HepG2 (cell line): ENCODE data around the gene RTN1. TPM values are rescaled to one million over a fixed set of nuclear protein-coding genes. Genes with fewer than 3 reads are reported as not detected.

Experiments
- ATAC-seq: fragments of 200-7000 bp; cut with Tn5 transposase; 3 replicates; pipeline ENCODE4 v1.9.1; 2020; ENCODE audit warnings: mild to moderate bottlenecking, moderate library complexity
- BruUV-seq: library from RNA; stranded (reverse); fragments of 400-500 nt; replicated peaks from 2 replicates; lab custom pipeline; 2021; lab: Mats Ljungman, UMichigan
- CTCF ChIA-PET: fragments of 300-600 bp; formaldehyde crosslinking; extraction: SDS; loops from one replicate; lab custom pipeline; 2021; ENCODE audit warnings: low total read pairs, inconsistent platforms, low intra/inter-chr PET ratio; lab: Yijun Ruan, JAX
- POLR2A ChIA-PET: fragments of 350-600 bp; sonication (Branson Sonifier 250); formaldehyde crosslinking; loops from one replicate; lab custom pipeline; 2020; ENCODE audit warnings: antibody characterized with exemption, inconsistent platforms; lab: Yijun Ruan, JAX
- DNase-seq: peaks from one replicate; pipeline ENCODE4 v3.0.0-alpha.2; 2015; ENCODE audit warnings: low spot score
- FAIRE-seq: peaks from 3 replicates; lab custom pipeline; 2011; peaks lifted over from hg19 to GRCh38; lab: Jason Lieb, UNC
- H2AFZ ChIP-seq: one replicate; pipeline ENCODE4 v1.6.1; 2011; ENCODE audit warnings: low read length, inconsistent platforms
- H3K27ac ChIP-seq: fragments of 300-600 bp; 3 replicates; pipeline ENCODE4 v1.8.0; 2011; ENCODE audit warnings: mixed run types, mild to moderate bottlenecking, mixed read lengths, low read length, inconsistent platforms; ENCODE audit not compliant: insufficient read depth; ENCODE audit errors: extremely low read length
- H3K27me3 ChIP-seq, 2 experiments: fragments of 200-600 bp in 1 of 2; 2 replicates in 1 of 2; 3 replicates in 1 of 2; pipeline versions ENCODE4 v1.6.0 to v1.8.0; 2011; ENCODE audit warnings: low read length in 2 of 2, mild to moderate bottlenecking in 2 of 2, moderate library complexity in 2 of 2, inconsistent platforms in 1 of 2; ENCODE audit not compliant: insufficient read depth in 2 of 2, control insufficient read depth in 1 of 2
- H3K36me3 ChIP-seq, 2 experiments: fragments of 200-600 bp in 1 of 2; replicated peaks in 1 of 2; 2 replicates in 1 of 2; 3 replicates in 1 of 2; pipeline versions ENCODE4 v1.5.1 to v1.8.0; 2011; ENCODE audit warnings: low read length in 2 of 2, inconsistent platforms in 1 of 2; ENCODE audit not compliant: insufficient read depth in 2 of 2, control insufficient read depth in 1 of 2
- H3K4me1 ChIP-seq: 2 replicates; pipeline ENCODE4 v1.5.1; 2012; ENCODE audit warnings: low read length, inconsistent platforms; ENCODE audit not compliant: insufficient read depth
- H3K4me2 ChIP-seq: 2 replicates; pipeline ENCODE4 v1.6.0; 2011; ENCODE audit warnings: low read depth, low read length, inconsistent platforms
- H3K4me3 ChIP-seq, 3 experiments: fragments of 200-600 bp in 1 of 3; sonication (generic), shearing (Covaris generic) in 1 of 3; replicated peaks in 1 of 3; 2 replicates each; pipeline ENCODE4 v1.5.1; 2011 to 2016; ENCODE audit warnings: low read length in 3 of 3, inconsistent platforms in 2 of 3, low read depth in 2 of 3, mild to moderate bottlenecking in 2 of 3, control low read depth in 1 of 3, mixed read lengths in 1 of 3; ENCODE audit not compliant: insufficient read depth in 1 of 3
- H3K79me2 ChIP-seq: one replicate; pipeline ENCODE4 v1.6.1; 2011; ENCODE audit warnings: low read length, inconsistent platforms; ENCODE audit not compliant: insufficient read depth
- H3K9ac ChIP-seq: 2 replicates; pipeline ENCODE4 v1.6.0; 2011; ENCODE audit warnings: mild to moderate bottlenecking, low read depth, low read length, inconsistent platforms; ENCODE audit not compliant: insufficient read depth
- H3K9me3 ChIP-seq: 2 replicates; pipeline ENCODE4 v1.5.1; 2012; ENCODE audit warnings: mild to moderate bottlenecking, low read length
- H4K20me1 ChIP-seq: 2 replicates; pipeline ENCODE4 v1.6.0; 2011; ENCODE audit warnings: inconsistent platforms, mild to moderate bottlenecking, low read length, moderate library complexity; ENCODE audit not compliant: insufficient read depth
- E2F1 ChIP-seq: sonication (generic); formaldehyde crosslinking; IDR thresholded peaks from 2 replicates; pipeline ENCODE4 v1.5.0; 2020; ENCODE audit warnings: missing genetic modification reagents
- HOXA3 ChIP-seq: sonication (generic); formaldehyde crosslinking; IDR thresholded peaks from 2 replicates; pipeline ENCODE4 v1.5.0; 2020; ENCODE audit warnings: missing genetic modification reagents
- KLF9 ChIP-seq: IDR thresholded peaks from 2 replicates; pipeline ENCODE4 v1.6.1; 2016; ENCODE audit warnings: low read depth
- MAFK ChIP-seq, 2 experiments: IDR thresholded peaks in 1 of 2; conservative IDR thresholded peaks in 1 of 2; 2 replicates each; pipeline ENCODE4 v1.6.1; 2011; ENCODE audit warnings: improper control_type of control experiment in 2 of 2, low read length in 2 of 2
- U2AF2 ChIP-seq: fragments of 200-400 bp; formaldehyde crosslinking; IDR thresholded peaks from 2 replicates; pipeline ENCODE4 v1.6.1; 2017; ENCODE audit warnings: low read depth, mild to moderate bottlenecking, low read length
- ZBTB14 ChIP-seq: sonication (generic); formaldehyde crosslinking; IDR thresholded peaks from 2 replicates; pipeline ENCODE4 v1.4.0; 2020; ENCODE audit warnings: missing genetic modification reagents
- ZFAT ChIP-seq: sonication (generic); formaldehyde crosslinking; conservative IDR thresholded peaks from 2 replicates; pipeline ENCODE4 v1.8.1; 2023; ENCODE audit warnings: missing genetic modification reagents, inconsistent platforms
- ZFX ChIP-seq: sonication (generic); formaldehyde crosslinking; IDR thresholded peaks from 2 replicates; pipeline ENCODE4 v1.4.0; 2020; ENCODE audit warnings: mild to moderate bottlenecking, low read depth, missing genetic modification reagents, moderate library complexity
- ZNF180 ChIP-seq: sonication (generic); formaldehyde crosslinking; IDR thresholded peaks from 2 replicates; pipeline ENCODE4 v1.4.0; 2020; ENCODE audit warnings: low read depth, missing genetic modification reagents, borderline replicate concordance
- ZNF333 ChIP-seq: sonication (generic); formaldehyde crosslinking; IDR thresholded peaks from 2 replicates; pipeline ENCODE4 v1.4.0; 2020; ENCODE audit warnings: mild to moderate bottlenecking, missing genetic modification reagents, borderline replicate concordance
- ZNF776 ChIP-seq: sonication (generic); formaldehyde crosslinking; IDR thresholded peaks from 2 replicates; pipeline ENCODE4 v1.4.0; 2020; ENCODE audit warnings: mild to moderate bottlenecking, missing genetic modification reagents
- WGBS: methylation state at CpG from one replicate; pipeline ENCODE4 v1.1.6; 2017; ENCODE audit warnings: low lambda C conversion rate; 5-methylcytosine and 5-hydroxymethylcytosine counted together
- in situ Hi-C: cut with HindIII; loops from 2 replicates; pipeline ENCODE4 v1.10.0; 2017; ENCODE audit warnings: low pct_unique_long_range_greater_than_20kb; ENCODE audit not compliant: extremely low pct_ligation_motif_present
- intact Hi-C: fragments of 100-400 bp; cut with micrococcal nuclease; formaldehyde crosslinking; loops from one replicate; pipeline ENCODE4 v1.10.0; 2022; ENCODE audit not compliant: unreplicated experiment
- polyA plus RNA-seq, 8 experiments: library from polyadenylated mRNA; depleted of rRNA in 3 of 8; stranded (reverse) in 7 of 8; unstranded in 1 of 8; fragments of >200 nt; fragmentation: Illumina TruSeq in 4 of 8; extraction: Trizol in 4 of 8; gene quantifications; 2 replicates each; pipeline versions ENCODE4 v1.2.1 to v1.2.3, GENCODE V29; 2011 to 2016; ENCODE audit warnings: low read depth in 4 of 8, missing spikeins in 1 of 8, mixed read lengths in 1 of 8; ENCODE audit not compliant: insufficient read depth in 1 of 8
- total RNA-seq, 5 experiments: library from RNA; depleted of rRNA; stranded (reverse); fragments of >200 nt; fragmentation: Illumina TruSeq; extraction: Trizol; gene quantifications; 2 replicates each; pipeline ENCODE4 v1.2.3, GENCODE V29; 2016; ENCODE audit warnings: low read depth in 1 of 5
- TF ChIP-seq, protein P1 (sequence below): sonication (generic); formaldehyde crosslinking; IDR thresholded peaks from 2 replicates; pipeline ENCODE4 v1.4.0; 2020; ENCODE audit warnings: missing genetic modification reagents

Gene RTN1
- total and polyA plus RNA-seq, 2 of the 13 experiments (the other 11 are each of a cell fraction or from before 2014, with no cell fraction given), result 0.04 to 0.18 TPM

- H2AFZ ChIP-seq, result no peak overlapping the region
- intact Hi-C loops, result no loop called here
- BruUV-seq, result no TSS peak
- no peaks in the 10 kb centered on the region for H3K36me3 ChIP-seq
- H3K9me3 ChIP-seq, result no peaks in the 10 kb centered on the region
- no peaks in the 10 kb centered on the region for H4K20me1 ChIP-seq
- no peak overlapping the region for H3K27ac ChIP-seq
- no peak overlapping the region for H3K4me2 ChIP-seq
- no peaks in the 10 kb centered on the region; a peak in 1 of 5 replicates for H3K27me3 ChIP-seq
- no peaks in the 10 kb centered on the region for H3K4me1 ChIP-seq
- ATAC-seq (no peak), DNase-seq (no peak), FAIRE-seq (no peak)
- ChIA-PET POLR2A (no interaction called here), CTCF (no interaction called here)
- TF ChIP-seq ZFAT (CRISPR knock-in tag) (no peak), U2AF2 (no peak), ZBTB14 (no peak), ZFX (CRISPR knock-in tag) (no peak), ZNF333 (no peak), ZNF776 (CRISPR knock-in tag) (no peak), HOXA3 (CRISPR knock-in tag) (no peak), ZNF180 (no peak), MAFK (conservative IDR thresholded peaks at IDR 0.05 in 1 of 2, IDR thresholded peaks at IDR 0.05 in 1 of 2; ENCODE audit: low read length in 2 of 2) (no peak), KLF9 (CRISPR knock-in tag) (no peak), E2F1 (CRISPR knock-in tag) (no peak)
- TF ChIP-seq, protein P1, sequence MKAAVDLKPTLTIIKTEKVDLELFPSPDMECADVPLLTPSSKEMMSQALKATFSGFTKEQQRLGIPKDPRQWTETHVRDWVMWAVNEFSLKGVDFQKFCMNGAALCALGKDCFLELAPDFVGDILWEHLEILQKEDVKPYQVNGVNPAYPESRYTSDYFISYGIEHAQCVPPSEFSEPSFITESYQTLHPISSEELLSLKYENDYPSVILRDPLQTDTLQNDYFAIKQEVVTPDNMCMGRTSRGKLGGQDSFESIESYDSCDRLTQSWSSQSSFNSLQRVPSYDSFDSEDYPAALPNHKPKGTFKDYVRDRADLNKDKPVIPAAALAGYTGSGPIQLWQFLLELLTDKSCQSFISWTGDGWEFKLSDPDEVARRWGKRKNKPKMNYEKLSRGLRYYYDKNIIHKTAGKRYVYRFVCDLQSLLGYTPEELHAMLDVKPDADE, result no peak
- H3K4me3 ChIP-seq, result no peak overlapping the region
- WGBS, result 0% methylated on average over 3 of the region's 3 CpGs
- in situ Hi-C loops, result no loop called here
- no peaks in the 10 kb centered on the region for H3K79me2 ChIP-seq
- no peak overlapping the region for H3K9ac ChIP-seq
Observed at GRCh38 chr14:59848671-59849070, 21.9 kb downstream of the RTN1 start.
